K562 (cell line): ENCODE results near the gene ZNRF3.

Experiments used
- BMI1 ChIP-seq: fragments of 150-350 bp; IDR thresholded peaks from 2 replicates; pipeline ENCODE4 v1.6.1; 2014; ENCODE audit warnings: low read length
- CEBPB ChIP-seq: fragments of 450-650 bp; IDR thresholded peaks from 2 replicates; pipeline ENCODE4 v1.6.1; 2016; ENCODE audit warnings: missing genetic modification characterization, missing compliant biosample characterization
- ESRRA ChIP-seq: fragments of 450-650 bp; IDR thresholded peaks from 2 replicates; pipeline ENCODE4 v1.6.1; 2014; ENCODE audit warnings: low read depth, mild to moderate bottlenecking, moderate library complexity, borderline replicate concordance
- EZH2 ChIP-seq: IDR thresholded peaks from 2 replicates; pipeline ENCODE4 v1.6.1; 2012; ENCODE audit warnings: low read depth, mild to moderate bottlenecking, inconsistent platforms, low read length, borderline replicate concordance
- KAT8 ChIP-seq: fragments of 450-650 bp; IDR thresholded peaks from 2 replicates; pipeline ENCODE4 v1.6.1; 2016; ENCODE audit warnings: low read depth, mild to moderate bottlenecking
- MTA1 ChIP-seq: fragments of 450-650 bp; IDR thresholded peaks from 2 replicates; pipeline ENCODE4 v1.6.1; 2017; ENCODE audit warnings: borderline replicate concordance
- MTA3 ChIP-seq: fragments of 450-650 bp; formaldehyde crosslinking; IDR thresholded peaks from 2 replicates; pipeline ENCODE4 v1.6.1; 2017; ENCODE audit warnings: mild to moderate bottlenecking, borderline replicate concordance
- NBN ChIP-seq: fragments of 450-650 bp; IDR thresholded peaks from 2 replicates; pipeline ENCODE4 v1.6.1; 2016; ENCODE audit warnings: low read depth, mild to moderate bottlenecking
- TCF7L2 ChIP-seq: fragments of 150-350 bp; IDR thresholded peaks from 2 replicates; pipeline ENCODE4 v1.6.1; 2016; ENCODE audit warnings: low read depth, mild to moderate bottlenecking, low read length, moderate library complexity
- TRIM24 ChIP-seq, 2 experiments: fragments of 450-650 bp; IDR thresholded peaks; 2 replicates each; pipeline ENCODE4 v1.6.1; 2016
- TSHZ1 ChIP-seq: fragments of 250-450 bp; sonication (Bioruptor Pico); IDR thresholded peaks from 2 replicates; pipeline ENCODE4 v1.4.0; 2020; ENCODE audit warnings: mild to moderate bottlenecking, moderate library complexity
- WHSC1 ChIP-seq: IDR thresholded peaks from one replicate; pipeline ENCODE4 v1.6.1; 2012; ENCODE audit warnings: low read length, control low read depth, inconsistent platforms
- TF ChIP-seq, protein P1 (sequence below): fragments of 250-450 bp; sonication (Bioruptor Pico); IDR thresholded peaks from 2 replicates; pipeline ENCODE4 v1.8.0; 2022; ENCODE audit warnings: inconsistent platforms
- TF ChIP-seq, protein P2 (sequence below): sonication (generic); formaldehyde crosslinking; IDR thresholded peaks from 2 replicates; pipeline ENCODE4 v1.8.0; 2022; ENCODE audit warnings: mild to moderate bottlenecking, missing genetic modification reagents, borderline replicate concordance

- TF ChIP-seq NBN (no peak), EZH2 (no peak), MTA1 (no peak), TRIM24 (IDR thresholded peaks at IDR 0.05) (no peak), CEBPB (tag) (no peak), BMI1 (no peak), MTA3 (no peak), ESRRA (no peak), TCF7L2 (no peak), WHSC1 (no peak), TSHZ1 (CRISPR knock-in tag) (no peak), KAT8 (no peak)
- TF ChIP-seq, protein P1, sequence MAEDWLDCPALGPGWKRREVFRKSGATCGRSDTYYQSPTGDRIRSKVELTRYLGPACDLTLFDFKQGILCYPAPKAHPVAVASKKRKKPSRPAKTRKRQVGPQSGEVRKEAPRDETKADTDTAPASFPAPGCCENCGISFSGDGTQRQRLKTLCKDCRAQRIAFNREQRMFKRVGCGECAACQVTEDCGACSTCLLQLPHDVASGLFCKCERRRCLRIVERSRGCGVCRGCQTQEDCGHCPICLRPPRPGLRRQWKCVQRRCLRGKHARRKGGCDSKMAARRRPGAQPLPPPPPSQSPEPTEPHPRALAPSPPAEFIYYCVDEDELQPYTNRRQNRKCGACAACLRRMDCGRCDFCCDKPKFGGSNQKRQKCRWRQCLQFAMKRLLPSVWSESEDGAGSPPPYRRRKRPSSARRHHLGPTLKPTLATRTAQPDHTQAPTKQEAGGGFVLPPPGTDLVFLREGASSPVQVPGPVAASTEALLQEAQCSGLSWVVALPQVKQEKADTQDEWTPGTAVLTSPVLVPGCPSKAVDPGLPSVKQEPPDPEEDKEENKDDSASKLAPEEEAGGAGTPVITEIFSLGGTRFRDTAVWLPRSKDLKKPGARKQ (CRISPR knock-in tag) = no peak
- TF ChIP-seq, protein P2, sequence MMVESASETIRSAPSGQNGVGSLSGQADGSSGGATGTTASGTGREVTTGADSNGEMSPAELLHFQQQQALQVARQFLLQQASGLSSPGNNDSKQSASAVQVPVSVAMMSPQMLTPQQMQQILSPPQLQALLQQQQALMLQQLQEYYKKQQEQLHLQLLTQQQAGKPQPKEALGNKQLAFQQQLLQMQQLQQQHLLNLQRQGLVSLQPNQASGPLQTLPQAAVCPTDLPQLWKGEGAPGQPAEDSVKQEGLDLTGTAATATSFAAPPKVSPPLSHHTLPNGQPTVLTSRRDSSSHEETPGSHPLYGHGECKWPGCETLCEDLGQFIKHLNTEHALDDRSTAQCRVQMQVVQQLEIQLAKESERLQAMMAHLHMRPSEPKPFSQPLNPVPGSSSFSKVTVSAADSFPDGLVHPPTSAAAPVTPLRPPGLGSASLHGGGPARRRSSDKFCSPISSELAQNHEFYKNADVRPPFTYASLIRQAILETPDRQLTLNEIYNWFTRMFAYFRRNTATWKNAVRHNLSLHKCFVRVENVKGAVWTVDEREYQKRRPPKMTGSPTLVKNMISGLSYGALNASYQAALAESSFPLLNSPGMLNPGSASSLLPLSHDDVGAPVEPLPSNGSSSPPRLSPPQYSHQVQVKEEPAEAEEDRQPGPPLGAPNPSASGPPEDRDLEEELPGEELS (CRISPR knock-in tag) = no peak
Observed at GRCh38 chr22:28936200-28936599, 52.8 kb downstream of the ZNRF3 start.
